ENCODE measurements around the gene PTPN22.

The PTPN22 gene

DNA sequence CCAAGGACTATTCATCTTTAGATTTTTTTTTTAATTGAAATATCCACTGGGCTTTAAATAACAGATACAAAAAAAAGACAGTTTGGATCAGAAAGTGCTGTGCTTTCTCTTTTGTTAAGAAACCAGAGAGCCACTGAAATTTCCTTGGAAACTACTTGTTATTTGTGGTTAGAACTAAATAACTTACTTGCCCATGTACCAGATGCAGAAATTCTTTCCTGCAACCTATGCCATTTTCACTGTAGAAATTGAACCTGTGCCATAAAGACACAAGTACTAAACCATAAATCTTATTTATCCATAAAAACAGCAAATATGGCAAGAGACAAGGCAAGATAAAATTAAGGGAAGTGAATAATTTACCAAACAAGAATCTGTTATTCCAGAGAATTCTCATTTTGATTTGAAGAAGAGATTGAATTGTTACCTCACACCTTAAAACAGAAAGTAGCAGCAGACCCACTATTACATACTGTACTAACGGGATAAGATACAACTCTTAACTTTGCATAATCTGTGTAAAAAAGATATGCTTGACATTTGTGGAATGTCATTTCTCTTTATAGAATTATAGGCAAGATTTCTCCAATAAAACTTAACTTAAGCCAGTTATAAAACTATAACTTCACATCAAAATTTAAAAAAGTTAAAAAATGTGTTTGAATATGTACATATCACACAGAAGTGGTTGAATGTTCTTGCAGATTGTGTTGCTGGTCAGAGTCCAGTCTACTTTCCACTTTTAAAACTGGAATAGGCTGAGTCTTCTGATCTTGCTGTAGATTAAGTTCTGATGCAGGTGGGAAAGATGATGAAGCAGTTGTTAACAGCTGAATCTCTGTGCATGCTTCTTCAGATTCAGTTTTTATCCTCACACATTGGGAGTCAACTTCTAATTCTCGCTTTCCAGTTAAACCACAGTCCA is 105.9 kb downstream of the PTPN22 start:
- H3K4me1 ChIP-seq (ENCODE audit: insufficient read depth, low read length, poor library complexity, severe bottlenecking) = peaks cover 13% of the 10 kb centered on the region
- H2AFZ ChIP-seq (ENCODE audit: low read length) = no peak overlapping the region
- TF ChIP-seq, protein P1, sequence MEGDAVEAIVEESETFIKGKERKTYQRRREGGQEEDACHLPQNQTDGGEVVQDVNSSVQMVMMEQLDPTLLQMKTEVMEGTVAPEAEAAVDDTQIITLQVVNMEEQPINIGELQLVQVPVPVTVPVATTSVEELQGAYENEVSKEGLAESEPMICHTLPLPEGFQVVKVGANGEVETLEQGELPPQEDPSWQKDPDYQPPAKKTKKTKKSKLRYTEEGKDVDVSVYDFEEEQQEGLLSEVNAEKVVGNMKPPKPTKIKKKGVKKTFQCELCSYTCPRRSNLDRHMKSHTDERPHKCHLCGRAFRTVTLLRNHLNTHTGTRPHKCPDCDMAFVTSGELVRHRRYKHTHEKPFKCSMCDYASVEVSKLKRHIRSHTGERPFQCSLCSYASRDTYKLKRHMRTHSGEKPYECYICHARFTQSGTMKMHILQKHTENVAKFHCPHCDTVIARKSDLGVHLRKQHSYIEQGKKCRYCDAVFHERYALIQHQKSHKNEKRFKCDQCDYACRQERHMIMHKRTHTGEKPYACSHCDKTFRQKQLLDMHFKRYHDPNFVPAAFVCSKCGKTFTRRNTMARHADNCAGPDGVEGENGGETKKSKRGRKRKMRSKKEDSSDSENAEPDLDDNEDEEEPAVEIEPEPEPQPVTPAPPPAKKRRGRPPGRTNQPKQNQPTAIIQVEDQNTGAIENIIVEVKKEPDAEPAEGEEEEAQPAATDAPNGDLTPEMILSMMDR (conservative IDR thresholded peaks at IDR 0.05; ENCODE audit: low read length) = no peak
- TF ChIP-seq EZH2phosphoT487 (IDR thresholded peaks at IDR 0.05; ENCODE audit: borderline replicate concordance) = no peak

More for the DNA sequence above, 105.9 kb downstream of the PTPN22 start:
- Histone ChIP-seq H3F3A (ENCODE audit: low read depth) (peaks cover 14% of the 10 kb centered on the region), H3K9me3 (ENCODE audit: insufficient read depth, low read depth, low read length) (no peaks in the 10 kb centered on the region), H3K27me3 (ENCODE audit: insufficient read depth, low read length, poor library complexity, severe bottlenecking) (no peaks in the 10 kb centered on the region), H3K36me3 (ENCODE audit: insufficient read depth, low read length) (peaks cover 70% of the 10 kb centered on the region), H3K4me3 (ENCODE audit: low read length, poor library complexity, severe bottlenecking) (no peak overlapping the region), H3K9me2 (replicated peaks; ENCODE audit: low read depth, low read length) (no peaks in the 10 kb centered on the region), H3K9ac (ENCODE audit: low read depth, low read length, poor library complexity, severe bottlenecking) (no peak overlapping the region), H3K79me2 (ENCODE audit: insufficient read depth, low read length) (peaks cover 11% of the 10 kb centered on the region; the same call in 1 of the 2 replicates), H4K20me1 (ENCODE audit: insufficient read depth, low read length, poor library complexity, severe bottlenecking) (peaks cover 5% of the 10 kb centered on the region), H3K4me2 (ENCODE audit: low read depth, low read length, poor library complexity, severe bottlenecking) (no peak overlapping the region)
